VCaP (cell line): ENCODE data around the gene RPL6.

Experiments
- H3K27ac ChIP-seq: fragments of 450-650 bp; 2 replicates; pipeline ENCODE4 v1.5.1; 2017
- CTCF ChIP-seq: fragments of 450-650 bp; conservative IDR thresholded peaks from 2 replicates; pipeline ENCODE4 v1.5.1; 2017; ENCODE audit warnings: mild to moderate bottlenecking, moderate library complexity

Gene RPL6

GRCh38 chr12:112381406-112381882, 28.0 kb downstream of the RPL6 start:
- TF ChIP-seq CTCF, result no peak
- peak overlapping the region; percentile 99 for H3K27ac ChIP-seq

- peak overlapping the region; percentile 99 for H3K27ac ChIP-seq
- no peak for TF ChIP-seq CTCF
Observed at GRCh38 chr12:112380663-112381405, 28.6 kb downstream of the RPL6 start.

GRCh38 chr12:112375105-112375504, 34.3 kb downstream of the RPL6 start:
- 0 out of 2 replicates have a peak overlapping the region, but pooled peaks have one; percentile 5 for H3K27ac ChIP-seq
- TF ChIP-seq CTCF, result no peak

- no peak for TF ChIP-seq CTCF
- no peak overlapping the region for H3K27ac ChIP-seq
Observed at GRCh38 chr12:112374166-112374740, 35.2 kb downstream of the RPL6 start.

- TF ChIP-seq CTCF, result no peak
Observed at GRCh38 chr12:112370868-112371510, 38.4 kb downstream of the RPL6 start.

GRCh38 chr12:112370199-112370598, 39.2 kb downstream of the RPL6 start:
- H3K27ac ChIP-seq, result peak overlapping the region; percentile 76
- no peak for TF ChIP-seq CTCF

More at GRCh38 chr12:112370868-112371510, 38.4 kb downstream of the RPL6 start:
- peak overlapping the region; percentile 76 for H3K27ac ChIP-seq

- H3K27ac ChIP-seq, result peak overlapping the region; percentile 76
- no peak for TF ChIP-seq CTCF
Observed at GRCh38 chr12:112368856-112369255, 40.5 kb downstream of the RPL6 start.
